Endothelial cell of umbilical vein (primary cell): Measurements from ENCODE around the gene TARP.

Experiments used
- BruUV-seq: library from RNA; stranded (reverse); fragments of 400-500 nt; replicated peaks from 2 replicates; lab custom pipeline; 2021; lab: Mats Ljungman, UMichigan
- CTCF ChIA-PET: fragments of 300-600, 350-600 bp; sonication (Branson Sonifier 250); formaldehyde crosslinking; loops from one replicate; lab custom pipeline; 2021; ENCODE audit warnings: antibody characterized with exemption, inconsistent platforms; lab: Charles Lee
- POLR2A ChIA-PET: fragments of 300-600, 350-600 bp; sonication (Branson Sonifier 250); formaldehyde crosslinking; loops from one replicate; lab custom pipeline; 2021; ENCODE audit warnings: antibody characterized with exemption, inconsistent platforms; lab: Charles Lee
- DNase-seq: peaks from one replicate; pipeline ENCODE4 v3.0.0-alpha.2; 2011; ENCODE audit warnings: low read depth, low spot score
- FAIRE-seq: peaks from 2 replicates; lab custom pipeline; 2011; peaks lifted over from hg19 to GRCh38; lab: Jason Lieb, UNC
- H2AFZ ChIP-seq: 2 replicates; pipeline ENCODE4 v1.6.0; 2012; ENCODE audit warnings: low read depth, low read length, control low read depth, inconsistent platforms
- H3K27ac ChIP-seq: 2 replicates; pipeline ENCODE4 v1.5.1; 2011; ENCODE audit warnings: low read depth, mild to moderate bottlenecking, control low read depth, low read length, moderate library complexity; ENCODE audit not compliant: insufficient read depth
- H3K27me3 ChIP-seq, 2 experiments: 2 replicates each; pipeline versions ENCODE4 v1.6.0 to v1.6.1; 2011; ENCODE audit warnings: low read length in 2 of 2, mixed read lengths in 1 of 2; ENCODE audit not compliant: control insufficient read depth in 2 of 2, insufficient read depth in 2 of 2
- H3K36me3 ChIP-seq, 2 experiments: 2 replicates in 1 of 2; 3 replicates in 1 of 2; pipeline ENCODE4 v1.5.1; 2011; ENCODE audit warnings: low read length in 2 of 2, mild to moderate bottlenecking in 1 of 2, moderate library complexity in 1 of 2; ENCODE audit not compliant: control insufficient read depth in 2 of 2, insufficient read depth in 2 of 2; ENCODE audit errors: extremely low read depth in 1 of 2
- H3K4me1 ChIP-seq: 3 replicates; pipeline ENCODE4 v1.5.1; 2011; ENCODE audit warnings: mild to moderate bottlenecking, low read length; ENCODE audit not compliant: control insufficient read depth, insufficient read depth; ENCODE audit errors: extremely low read depth
- H3K4me2 ChIP-seq: 2 replicates; pipeline ENCODE4 v1.6.1; 2011; ENCODE audit warnings: low read length, control low read depth, mixed read lengths; ENCODE audit not compliant: insufficient read depth
- H3K4me3 ChIP-seq, 3 experiments: fragments of 200-600 bp in 1 of 3; sonication (generic), shearing (Covaris generic) in 1 of 3; replicated peaks in 1 of 3; 2 replicates each; pipeline ENCODE4 v1.5.1; 2011 to 2016; ENCODE audit warnings: control low read depth in 3 of 3, low read length in 3 of 3, mild to moderate bottlenecking in 2 of 3, inconsistent platforms in 1 of 3, low read depth in 1 of 3, moderate library complexity in 1 of 3; ENCODE audit not compliant: insufficient read depth in 1 of 3
- H3K79me2 ChIP-seq: 2 replicates; pipeline ENCODE4 v1.6.0; 2012; ENCODE audit warnings: low read length, inconsistent platforms; ENCODE audit not compliant: control insufficient read depth, insufficient read depth
- H3K9ac ChIP-seq: replicated peaks from 2 replicates; pipeline ENCODE3; 2011; ENCODE audit warnings: low read length, control low read depth; ENCODE audit not compliant: insufficient read depth; ENCODE audit errors: extremely low read depth
- H3K9me1 ChIP-seq: replicated peaks from 3 replicates; pipeline ENCODE4 v1.6.0; 2011; ENCODE audit warnings: mild to moderate bottlenecking, low read length; ENCODE audit not compliant: control insufficient read depth, insufficient read depth; ENCODE audit errors: extremely low read depth
- H3K9me3 ChIP-seq: replicated peaks from 2 replicates; pipeline ENCODE4 v1.5.1; 2012; ENCODE audit warnings: low read length, inconsistent platforms; ENCODE audit not compliant: control insufficient read depth, insufficient read depth
- H4K20me1 ChIP-seq: replicated peaks from 2 replicates; pipeline ENCODE3; 2011; ENCODE audit warnings: mild to moderate bottlenecking, low read length; ENCODE audit not compliant: control insufficient read depth, insufficient read depth; ENCODE audit errors: extremely low read depth
- EZH2 ChIP-seq: IDR thresholded peaks from 2 replicates; pipeline ENCODE4 v1.6.1; 2012; ENCODE audit warnings: borderline replicate concordance, low read depth, mild to moderate bottlenecking, moderate library complexity, low read length, inconsistent platforms; ENCODE audit not compliant: severe bottlenecking
- FOS ChIP-seq: IDR thresholded peaks from 2 replicates; pipeline ENCODE4 v1.6.1; 2011; ENCODE audit warnings: mild to moderate bottlenecking, low read length, moderate library complexity, borderline replicate concordance; ENCODE audit not compliant: insufficient read depth
- GATA2 ChIP-seq: IDR thresholded peaks from 2 replicates; pipeline ENCODE4 v1.7.0; 2011; ENCODE audit warnings: low read depth, mild to moderate bottlenecking, moderate library complexity, mixed read lengths, low read length; ENCODE audit not compliant: insufficient read length, insufficient read depth
- JUN ChIP-seq: IDR thresholded peaks from 2 replicates; pipeline ENCODE4 v1.6.1; 2011; ENCODE audit warnings: borderline replicate concordance, low read depth; ENCODE audit not compliant: insufficient read length, insufficient read depth
- MYC ChIP-seq: IDR thresholded peaks from one replicate; pipeline ENCODE4 v1.6.1; 2011; ENCODE audit warnings: mild to moderate bottlenecking, low read depth, low read length
- POLR2A ChIP-seq: IDR thresholded peaks from 2 replicates; pipeline ENCODE4 v1.6.1; 2012; ENCODE audit warnings: low read depth, mild to moderate bottlenecking, control low read depth, low read length
- POLR2AphosphoS5 ChIP-seq: IDR thresholded peaks from 2 replicates; pipeline ENCODE4 v1.6.1; 2012; ENCODE audit warnings: low read depth, mild to moderate bottlenecking, control low read depth, low read length, moderate library complexity; ENCODE audit not compliant: insufficient read depth
- dilution Hi-C: fragments of 300-500 bp; cut with MboI; formaldehyde crosslinking; loops from one replicate; pipeline ENCODE4 v1.15.0; 2019; ENCODE audit warnings: low sequenced_read_pairs; ENCODE audit not compliant: extremely low pct_ligation_motif_present
- intact Hi-C: fragments of 100-400 bp; cut with micrococcal nuclease; formaldehyde crosslinking; loops from one replicate; pipeline ENCODE4 v1.10.0; 2022
- TF ChIP-seq, protein P1 (sequence below): IDR thresholded peaks from 2 replicates; pipeline ENCODE4 v1.6.1; 2011; ENCODE audit not compliant: insufficient read depth, insufficient read length
- TF ChIP-seq, protein P2 (sequence below), 2 donors: IDR thresholded peaks; 1 replicate in 1 of 2; 2 replicates in 1 of 2; pipeline ENCODE4 v1.5.1; 2011; ENCODE audit warnings: low read length in 2 of 2, mild to moderate bottlenecking in 2 of 2, moderate library complexity in 2 of 2, control low read depth in 1 of 2, inconsistent platforms in 1 of 2, low read depth in 1 of 2; ENCODE audit not compliant: insufficient read depth in 1 of 2; ENCODE audit errors: extremely low read depth in 1 of 2

TARP gene

DNA sequence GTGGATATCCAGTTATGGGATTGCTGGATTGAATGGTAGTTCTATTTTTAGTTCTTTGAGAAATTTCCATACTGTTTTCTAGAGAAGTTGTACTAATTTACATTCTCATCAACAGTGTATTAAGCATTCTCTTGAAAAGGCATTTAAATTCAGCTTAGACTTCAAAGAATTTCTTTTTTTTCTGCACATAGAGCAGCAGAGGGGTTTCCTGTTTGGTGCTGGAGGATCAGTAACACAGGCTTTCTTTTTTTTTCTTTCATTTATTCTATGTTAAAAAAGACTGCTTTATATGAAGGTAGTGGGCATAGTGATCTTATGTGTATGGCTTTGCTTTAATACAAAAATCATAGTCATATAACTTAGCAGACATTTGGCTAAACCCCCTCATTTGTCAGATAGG lies 47.6 kb upstream of the TARP start:
- no peak for DNase-seq
- TF ChIP-seq POLR2AphosphoS5 = no peak
- no peak for TF ChIP-seq POLR2A
- no peak for TF ChIP-seq EZH2
- no peak for TF ChIP-seq GATA2
- TF ChIP-seq, protein P1, sequence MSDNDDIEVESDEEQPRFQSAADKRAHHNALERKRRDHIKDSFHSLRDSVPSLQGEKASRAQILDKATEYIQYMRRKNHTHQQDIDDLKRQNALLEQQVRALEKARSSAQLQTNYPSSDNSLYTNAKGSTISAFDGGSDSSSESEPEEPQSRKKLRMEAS = no peak
- TF ChIP-seq MYC = no peak
- no peak for TF ChIP-seq FOS
- TF ChIP-seq, protein P2, sequence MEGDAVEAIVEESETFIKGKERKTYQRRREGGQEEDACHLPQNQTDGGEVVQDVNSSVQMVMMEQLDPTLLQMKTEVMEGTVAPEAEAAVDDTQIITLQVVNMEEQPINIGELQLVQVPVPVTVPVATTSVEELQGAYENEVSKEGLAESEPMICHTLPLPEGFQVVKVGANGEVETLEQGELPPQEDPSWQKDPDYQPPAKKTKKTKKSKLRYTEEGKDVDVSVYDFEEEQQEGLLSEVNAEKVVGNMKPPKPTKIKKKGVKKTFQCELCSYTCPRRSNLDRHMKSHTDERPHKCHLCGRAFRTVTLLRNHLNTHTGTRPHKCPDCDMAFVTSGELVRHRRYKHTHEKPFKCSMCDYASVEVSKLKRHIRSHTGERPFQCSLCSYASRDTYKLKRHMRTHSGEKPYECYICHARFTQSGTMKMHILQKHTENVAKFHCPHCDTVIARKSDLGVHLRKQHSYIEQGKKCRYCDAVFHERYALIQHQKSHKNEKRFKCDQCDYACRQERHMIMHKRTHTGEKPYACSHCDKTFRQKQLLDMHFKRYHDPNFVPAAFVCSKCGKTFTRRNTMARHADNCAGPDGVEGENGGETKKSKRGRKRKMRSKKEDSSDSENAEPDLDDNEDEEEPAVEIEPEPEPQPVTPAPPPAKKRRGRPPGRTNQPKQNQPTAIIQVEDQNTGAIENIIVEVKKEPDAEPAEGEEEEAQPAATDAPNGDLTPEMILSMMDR (IDR thresholded peaks at IDR 0.05; ENCODE audit: extremely low read depth in 1 of 2, insufficient read depth in 1 of 2, low read depth in 1 of 2, low read length in 2 of 2) = no peak
- TF ChIP-seq JUN = no peak
- Histone ChIP-seq H2AFZ (no peak overlapping the region), H3K9me3 (no peaks in the 10 kb centered on the region), H3K27ac (no peak overlapping the region), H3K27me3 (peaks cover 0 to 10% of the 10 kb centered on the region in 2 experiments), H3K9me1 (no peaks in the 10 kb centered on the region), H3K4me3 (no peak overlapping the region), H3K4me1 (no peaks in the 10 kb centered on the region), H3K79me2 (no peaks in the 10 kb centered on the region), H3K36me3 (no peaks in the 10 kb centered on the region), H4K20me1 (no peaks in the 10 kb centered on the region), H3K9ac (no peak overlapping the region), H3K4me2 (no peak overlapping the region)
- dilution Hi-C loops (no loop called here), intact Hi-C loops (no loop called here)
- no TSS peak for BruUV-seq
- POLR2A ChIA-PET = no interaction called here
- CTCF ChIA-PET = interaction anchor here (0.7 to 4.5 kb wide), 9 partner anchors 9 to 212 kb away, joined by 3 to 28 read pairs (median 4); no protein-coding TSS in a partner anchor
- FAIRE-seq = no peak
